Neural cell (in vitro differentiated cells): ENCODE data around the gene BRD7. TPM values are rescaled to one million over a fixed set of nuclear protein-coding genes. Genes with fewer than 3 reads are reported as not detected.

Experiments
- H2AFZ ChIP-seq: fragments of 200-600, 300-800 bp; sonication (generic), shearing (Covaris generic); 2 replicates; pipeline ENCODE4 v1.6.0; 2014; ENCODE audit warnings: low read depth, mild to moderate bottlenecking, antibody characterized with exemption, low read length, moderate library complexity
- H3F3A ChIP-seq: fragments of 200-600 bp; shearing (Covaris generic); 2 replicates; pipeline ENCODE4 v1.6.1; 2016; ENCODE audit warnings: mild to moderate bottlenecking, moderate library complexity, mixed read lengths, antibody characterized with exemption, low read length; ENCODE audit not compliant: insufficient read depth, poor library complexity, severe bottlenecking
- H3K27ac ChIP-seq: fragments of 200-600, 300-800 bp; sonication (generic), shearing (Covaris generic); 2 replicates; pipeline ENCODE4 v1.5.1; 2014; ENCODE audit warnings: mild to moderate bottlenecking, low read length, moderate library complexity
- H3K27me3 ChIP-seq: fragments of 300-800, 200-600 bp; sonication (generic), shearing (Covaris generic); 2 replicates; pipeline ENCODE4 v1.6.0; 2014; ENCODE audit warnings: mild to moderate bottlenecking, low read depth, low read length, moderate library complexity; ENCODE audit not compliant: insufficient read depth
- H3K36me3 ChIP-seq: fragments of 300-800, 200-600 bp; sonication (generic), shearing (Covaris generic); 2 replicates; pipeline ENCODE4 v1.5.1; 2014; ENCODE audit warnings: mild to moderate bottlenecking, antibody characterized with exemption, low read length, moderate library complexity; ENCODE audit not compliant: insufficient read depth
- H3K4me2 ChIP-seq: fragments of 300-800, 200-600 bp; sonication (generic), shearing (Covaris generic); 2 replicates; pipeline ENCODE4 v1.6.0; 2014; ENCODE audit warnings: mild to moderate bottlenecking, low read length
- H3K4me3 ChIP-seq: fragments of 300-800, 200-600 bp; sonication (generic), shearing (Covaris generic); 2 replicates; pipeline ENCODE4 v1.5.1; 2014; ENCODE audit warnings: mild to moderate bottlenecking, low read length, moderate library complexity
- H3K79me2 ChIP-seq: fragments of 200-600 bp; shearing (Covaris generic); replicated peaks from 2 replicates; pipeline ENCODE4 v1.6.0; 2014; ENCODE audit warnings: mild to moderate bottlenecking, low read length, moderate library complexity; ENCODE audit not compliant: insufficient read depth
- H3K9ac ChIP-seq: fragments of 300-800, 200-600 bp; sonication (generic), shearing (Covaris generic); 2 replicates; pipeline ENCODE4 v1.6.1; 2016; ENCODE audit warnings: mild to moderate bottlenecking, low read length, mixed read lengths
- H3K9me2 ChIP-seq: fragments of 200-600 bp; shearing (Covaris generic); 2 replicates; pipeline ENCODE4 v1.6.1; 2016; ENCODE audit warnings: mild to moderate bottlenecking, low read length, mixed read lengths; ENCODE audit not compliant: insufficient read depth
- H3K9me3 ChIP-seq: fragments of 200-600, 300-800 bp; sonication (generic), shearing (Covaris generic); 2 replicates; pipeline ENCODE4 v1.6.1; 2016; ENCODE audit warnings: mild to moderate bottlenecking, mixed run types, low read length, moderate library complexity, mixed read lengths
- H4K20me1 ChIP-seq: fragments of 200-600 bp; shearing (Covaris generic); 2 replicates; pipeline ENCODE4 v1.6.1; 2016; ENCODE audit warnings: mild to moderate bottlenecking, mixed run types; ENCODE audit not compliant: insufficient read depth
- EP300 ChIP-seq: fragments of 450-650 bp; conservative IDR thresholded peaks from 2 replicates; pipeline ENCODE4 v1.6.1; 2014; ENCODE audit warnings: antibody characterized with exemption, mild to moderate bottlenecking, moderate library complexity; ENCODE audit not compliant: poor library complexity, severe bottlenecking
- EZH2 ChIP-seq: fragments of 200-600, 300-800 bp; shearing (Covaris generic), sonication (generic); IDR thresholded peaks from 2 replicates; pipeline ENCODE4 v1.6.1; 2014; ENCODE audit warnings: antibody characterized with exemption, low read length, borderline replicate concordance, mild to moderate bottlenecking; ENCODE audit not compliant: insufficient read depth, poor library complexity, severe bottlenecking
- MXI1 ChIP-seq: fragments of 450-650 bp; conservative IDR thresholded peaks from 2 replicates; pipeline ENCODE4 v1.6.1; 2014; ENCODE audit warnings: antibody characterized with exemption, mild to moderate bottlenecking; ENCODE audit not compliant: poor library complexity, severe bottlenecking
- POLR2AphosphoS5 ChIP-seq: IDR thresholded peaks from 2 replicates; pipeline ENCODE4 v1.6.1; 2012
- RAD21 ChIP-seq: fragments of 450-650 bp; conservative IDR thresholded peaks from 2 replicates; pipeline ENCODE4 v1.6.1; 2014; ENCODE audit warnings: antibody characterized with exemption, mild to moderate bottlenecking, moderate library complexity
- SMC3 ChIP-seq: fragments of 450-650 bp; conservative IDR thresholded peaks from 2 replicates; pipeline ENCODE4 v1.6.1; 2014; ENCODE audit warnings: antibody characterized with exemption, mild to moderate bottlenecking, moderate library complexity; ENCODE audit not compliant: poor library complexity
- TAF1 ChIP-seq: IDR thresholded peaks from 2 replicates; pipeline ENCODE4 v1.6.1; 2012; ENCODE audit warnings: low read depth
- polyA plus RNA-seq: library from polyadenylated mRNA; depleted of rRNA; stranded (reverse); fragments of >200 nt; gene quantifications from 2 replicates; pipeline ENCODE4 v1.2.3, GENCODE V29; 2014
- TF ChIP-seq, protein P1 (sequence below): fragments of 450-650 bp; IDR thresholded peaks from 2 replicates; pipeline ENCODE4 v1.5.1; 2014; ENCODE audit warnings: antibody characterized with exemption, mild to moderate bottlenecking, moderate library complexity; ENCODE audit not compliant: poor library complexity, severe bottlenecking
- TF ChIP-seq, protein P2 (sequence below): IDR thresholded peaks from 2 replicates; pipeline ENCODE4 v1.6.1; 2012; ENCODE audit warnings: borderline replicate concordance

The BRD7 gene
- polyA plus RNA-seq, 1 donor from 2014 or later: 57.2 TPM

DNA sequence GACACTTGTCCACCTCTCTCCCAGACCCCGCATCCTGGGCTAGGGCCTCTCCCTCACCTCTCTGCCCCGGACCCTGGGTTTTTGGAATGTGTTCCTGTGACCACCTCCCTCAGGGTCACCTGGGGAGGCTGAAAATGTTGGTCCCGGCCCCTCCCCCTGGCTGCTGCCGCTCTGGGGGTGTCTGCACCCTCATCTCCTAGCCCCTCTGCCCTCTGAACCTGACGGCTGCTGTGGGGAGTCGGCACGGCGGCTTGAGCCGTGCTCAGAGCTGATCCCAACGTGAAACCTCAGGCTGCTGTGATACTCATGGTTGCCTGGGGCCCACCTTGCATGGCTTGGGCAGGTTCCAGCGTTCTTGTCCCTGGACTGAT lies 59.6 kb downstream of the BRD7 start (continued):
- TF ChIP-seq MXI1 (no peak), SMC3 (no peak), EZH2 (no peak)

DNA sequence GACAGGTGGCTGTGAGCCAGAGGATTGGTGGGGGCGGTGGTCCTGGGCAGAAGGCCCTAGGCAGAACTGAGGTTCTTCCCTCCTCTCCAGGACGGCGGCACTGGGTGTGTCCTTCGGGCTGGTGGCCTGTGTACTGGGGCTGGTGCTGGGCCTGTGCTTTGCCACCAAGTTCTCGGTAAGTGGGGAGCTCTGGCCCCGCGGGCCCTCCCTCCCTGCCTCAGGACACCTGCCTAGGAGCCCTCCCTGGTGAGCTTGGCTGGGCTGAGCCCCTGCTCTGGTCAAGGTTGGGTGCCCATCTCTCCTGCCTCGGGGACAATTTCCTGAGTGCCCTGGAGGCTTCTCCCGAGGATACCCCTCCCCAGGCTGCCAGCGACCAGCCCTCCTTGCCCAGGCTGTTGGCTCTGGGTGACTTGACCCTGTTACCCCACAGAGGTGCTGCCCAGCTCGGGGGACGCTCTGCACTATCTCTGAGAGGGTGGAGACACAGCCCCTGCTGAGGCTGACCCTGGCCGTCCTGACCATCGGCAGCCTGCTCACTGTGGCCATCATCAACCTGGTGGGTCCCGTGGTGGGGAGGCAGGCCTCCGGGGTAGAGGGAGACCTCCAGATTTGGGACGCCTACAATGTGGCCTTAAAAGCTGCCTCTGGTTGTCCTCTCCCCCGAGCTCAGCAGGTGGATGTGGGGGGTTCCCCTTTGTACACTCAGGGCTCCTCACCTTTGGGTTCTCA lies 60.4 kb downstream of the BRD7 start:
- H3K27ac ChIP-seq: no peak overlapping the region
- H3K9me3 ChIP-seq: no peaks in the 10 kb centered on the region
- H4K20me1 ChIP-seq: no peaks in the 10 kb centered on the region
- H2AFZ ChIP-seq: no peak overlapping the region
- no peaks in the 10 kb centered on the region for H3K79me2 ChIP-seq
- no peaks in the 10 kb centered on the region for H3F3A ChIP-seq
- no peak for TF ChIP-seq POLR2AphosphoS5
- no peak for TF ChIP-seq TAF1
- no peak for TF ChIP-seq MXI1
- TF ChIP-seq SMC3: no peak
- TF ChIP-seq RAD21: no peak
- TF ChIP-seq, protein P1, sequence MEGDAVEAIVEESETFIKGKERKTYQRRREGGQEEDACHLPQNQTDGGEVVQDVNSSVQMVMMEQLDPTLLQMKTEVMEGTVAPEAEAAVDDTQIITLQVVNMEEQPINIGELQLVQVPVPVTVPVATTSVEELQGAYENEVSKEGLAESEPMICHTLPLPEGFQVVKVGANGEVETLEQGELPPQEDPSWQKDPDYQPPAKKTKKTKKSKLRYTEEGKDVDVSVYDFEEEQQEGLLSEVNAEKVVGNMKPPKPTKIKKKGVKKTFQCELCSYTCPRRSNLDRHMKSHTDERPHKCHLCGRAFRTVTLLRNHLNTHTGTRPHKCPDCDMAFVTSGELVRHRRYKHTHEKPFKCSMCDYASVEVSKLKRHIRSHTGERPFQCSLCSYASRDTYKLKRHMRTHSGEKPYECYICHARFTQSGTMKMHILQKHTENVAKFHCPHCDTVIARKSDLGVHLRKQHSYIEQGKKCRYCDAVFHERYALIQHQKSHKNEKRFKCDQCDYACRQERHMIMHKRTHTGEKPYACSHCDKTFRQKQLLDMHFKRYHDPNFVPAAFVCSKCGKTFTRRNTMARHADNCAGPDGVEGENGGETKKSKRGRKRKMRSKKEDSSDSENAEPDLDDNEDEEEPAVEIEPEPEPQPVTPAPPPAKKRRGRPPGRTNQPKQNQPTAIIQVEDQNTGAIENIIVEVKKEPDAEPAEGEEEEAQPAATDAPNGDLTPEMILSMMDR: no peak
- no peak for TF ChIP-seq EP300
- TF ChIP-seq EZH2: no peak
- TF ChIP-seq, protein P2, sequence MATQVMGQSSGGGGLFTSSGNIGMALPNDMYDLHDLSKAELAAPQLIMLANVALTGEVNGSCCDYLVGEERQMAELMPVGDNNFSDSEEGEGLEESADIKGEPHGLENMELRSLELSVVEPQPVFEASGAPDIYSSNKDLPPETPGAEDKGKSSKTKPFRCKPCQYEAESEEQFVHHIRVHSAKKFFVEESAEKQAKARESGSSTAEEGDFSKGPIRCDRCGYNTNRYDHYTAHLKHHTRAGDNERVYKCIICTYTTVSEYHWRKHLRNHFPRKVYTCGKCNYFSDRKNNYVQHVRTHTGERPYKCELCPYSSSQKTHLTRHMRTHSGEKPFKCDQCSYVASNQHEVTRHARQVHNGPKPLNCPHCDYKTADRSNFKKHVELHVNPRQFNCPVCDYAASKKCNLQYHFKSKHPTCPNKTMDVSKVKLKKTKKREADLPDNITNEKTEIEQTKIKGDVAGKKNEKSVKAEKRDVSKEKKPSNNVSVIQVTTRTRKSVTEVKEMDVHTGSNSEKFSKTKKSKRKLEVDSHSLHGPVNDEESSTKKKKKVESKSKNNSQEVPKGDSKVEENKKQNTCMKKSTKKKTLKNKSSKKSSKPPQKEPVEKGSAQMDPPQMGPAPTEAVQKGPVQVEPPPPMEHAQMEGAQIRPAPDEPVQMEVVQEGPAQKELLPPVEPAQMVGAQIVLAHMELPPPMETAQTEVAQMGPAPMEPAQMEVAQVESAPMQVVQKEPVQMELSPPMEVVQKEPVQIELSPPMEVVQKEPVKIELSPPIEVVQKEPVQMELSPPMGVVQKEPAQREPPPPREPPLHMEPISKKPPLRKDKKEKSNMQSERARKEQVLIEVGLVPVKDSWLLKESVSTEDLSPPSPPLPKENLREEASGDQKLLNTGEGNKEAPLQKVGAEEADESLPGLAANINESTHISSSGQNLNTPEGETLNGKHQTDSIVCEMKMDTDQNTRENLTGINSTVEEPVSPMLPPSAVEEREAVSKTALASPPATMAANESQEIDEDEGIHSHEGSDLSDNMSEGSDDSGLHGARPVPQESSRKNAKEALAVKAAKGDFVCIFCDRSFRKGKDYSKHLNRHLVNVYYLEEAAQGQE: no peak
- H3K9ac ChIP-seq: no peak overlapping the region
- no peaks in the 10 kb centered on the region for H3K27me3 ChIP-seq
- no peak overlapping the region for H3K4me2 ChIP-seq
- H3K36me3 ChIP-seq: no peaks in the 10 kb centered on the region
- H3K4me3 ChIP-seq: no peak overlapping the region
- H3K9me2 ChIP-seq: no peaks in the 10 kb centered on the region

DNA sequence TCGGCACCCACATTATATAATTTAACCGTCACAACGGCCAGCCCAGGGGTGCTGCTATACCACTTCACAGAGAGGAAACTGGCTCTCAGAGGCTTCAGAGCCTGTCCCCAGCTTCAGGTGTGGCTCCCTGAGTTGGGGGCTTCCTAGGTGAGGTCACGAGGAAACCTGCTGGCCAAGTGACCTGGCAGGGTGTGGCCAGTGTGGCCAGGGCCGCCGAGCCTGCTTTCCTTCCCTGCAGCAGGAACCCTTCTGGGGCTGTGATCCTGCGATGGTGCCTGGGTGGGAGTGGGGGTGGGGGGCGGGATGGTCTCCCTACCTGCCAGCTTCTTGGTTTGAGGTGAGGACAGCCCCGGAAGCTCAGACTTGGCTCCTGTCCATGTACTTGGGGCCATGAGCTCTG lies 62.5 kb downstream of the BRD7 start:
- no peak overlapping the region for H2AFZ ChIP-seq
- H3K4me3 ChIP-seq: no peak overlapping the region
- H4K20me1 ChIP-seq: no peaks in the 10 kb centered on the region
- TF ChIP-seq, protein P2: no peak
- no peak for TF ChIP-seq SMC3
- TF ChIP-seq, protein P1: no peak
- no peak for TF ChIP-seq POLR2AphosphoS5
- TF ChIP-seq EZH2: no peak
- no peak for TF ChIP-seq EP300
- no peak for TF ChIP-seq RAD21
- no peak for TF ChIP-seq TAF1
- TF ChIP-seq MXI1: no peak
- no peaks in the 10 kb centered on the region for H3K9me2 ChIP-seq
- H3K79me2 ChIP-seq: no peaks in the 10 kb centered on the region
- no peaks in the 10 kb centered on the region for H3K27me3 ChIP-seq
- no peaks in the 10 kb centered on the region for H3F3A ChIP-seq
- no peak overlapping the region for H3K9ac ChIP-seq
- H3K27ac ChIP-seq: no peak overlapping the region
- no peaks in the 10 kb centered on the region for H3K9me3 ChIP-seq
- no peak overlapping the region for H3K4me2 ChIP-seq
- H3K36me3 ChIP-seq: no peaks in the 10 kb centered on the region
